Measurements from ENCODE around the gene SH3RF3.
A peak's percentile ranks its signal among the peaks of the same experiment; 100 is the strongest.

SH3RF3 gene

DNA sequence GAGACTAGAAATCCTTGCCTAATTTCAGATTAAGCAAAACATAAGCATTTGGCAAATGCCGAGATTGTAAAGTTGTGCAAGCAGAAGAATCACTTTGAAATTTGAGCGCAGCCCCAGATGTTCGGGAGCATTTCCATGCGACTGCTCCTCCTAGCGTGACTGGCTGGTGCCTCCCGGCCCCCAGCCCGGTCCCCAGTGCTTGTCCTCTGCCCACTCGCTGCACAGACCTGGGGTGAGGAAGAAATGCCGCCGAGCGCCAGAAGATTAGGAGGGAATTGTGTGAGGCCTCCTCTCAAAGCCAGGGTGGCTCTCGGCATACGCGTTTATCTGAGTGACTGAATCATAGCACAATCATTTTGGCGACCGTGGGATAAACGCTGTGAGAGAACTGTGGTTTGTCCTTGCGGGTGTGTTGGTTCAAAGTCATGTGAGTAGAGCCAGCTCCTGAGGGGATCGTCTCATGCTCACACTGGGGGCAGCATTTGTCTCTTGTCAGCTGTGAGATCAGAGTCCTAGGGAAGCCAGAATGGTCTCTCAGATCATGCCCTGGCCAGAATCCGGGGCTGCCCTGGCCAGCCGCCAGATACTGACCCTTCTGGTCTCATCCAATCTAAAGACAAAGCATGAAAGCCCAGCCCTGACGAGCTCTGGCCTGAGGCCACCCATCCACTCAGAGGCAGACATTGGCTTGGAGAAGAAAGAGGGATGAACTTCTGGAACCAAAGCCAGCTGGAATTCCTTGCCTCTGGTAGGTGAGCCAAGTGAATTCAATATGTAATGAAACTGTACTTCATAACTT lies 189.3 kb downstream of the SH3RF3 start:
- TF ChIP-seq, protein P1, sequence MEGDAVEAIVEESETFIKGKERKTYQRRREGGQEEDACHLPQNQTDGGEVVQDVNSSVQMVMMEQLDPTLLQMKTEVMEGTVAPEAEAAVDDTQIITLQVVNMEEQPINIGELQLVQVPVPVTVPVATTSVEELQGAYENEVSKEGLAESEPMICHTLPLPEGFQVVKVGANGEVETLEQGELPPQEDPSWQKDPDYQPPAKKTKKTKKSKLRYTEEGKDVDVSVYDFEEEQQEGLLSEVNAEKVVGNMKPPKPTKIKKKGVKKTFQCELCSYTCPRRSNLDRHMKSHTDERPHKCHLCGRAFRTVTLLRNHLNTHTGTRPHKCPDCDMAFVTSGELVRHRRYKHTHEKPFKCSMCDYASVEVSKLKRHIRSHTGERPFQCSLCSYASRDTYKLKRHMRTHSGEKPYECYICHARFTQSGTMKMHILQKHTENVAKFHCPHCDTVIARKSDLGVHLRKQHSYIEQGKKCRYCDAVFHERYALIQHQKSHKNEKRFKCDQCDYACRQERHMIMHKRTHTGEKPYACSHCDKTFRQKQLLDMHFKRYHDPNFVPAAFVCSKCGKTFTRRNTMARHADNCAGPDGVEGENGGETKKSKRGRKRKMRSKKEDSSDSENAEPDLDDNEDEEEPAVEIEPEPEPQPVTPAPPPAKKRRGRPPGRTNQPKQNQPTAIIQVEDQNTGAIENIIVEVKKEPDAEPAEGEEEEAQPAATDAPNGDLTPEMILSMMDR (IDR thresholded peaks at IDR 0.05; ENCODE audit: low read length, missing control alignments), result peak; percentile 32
- peak; percentile 96 for DNase-seq (ENCODE audit: low read depth)
- H3K4me3 ChIP-seq (replicated peaks; ENCODE audit: low read depth, low read length), result peak overlapping the region; percentile 32

DNA sequence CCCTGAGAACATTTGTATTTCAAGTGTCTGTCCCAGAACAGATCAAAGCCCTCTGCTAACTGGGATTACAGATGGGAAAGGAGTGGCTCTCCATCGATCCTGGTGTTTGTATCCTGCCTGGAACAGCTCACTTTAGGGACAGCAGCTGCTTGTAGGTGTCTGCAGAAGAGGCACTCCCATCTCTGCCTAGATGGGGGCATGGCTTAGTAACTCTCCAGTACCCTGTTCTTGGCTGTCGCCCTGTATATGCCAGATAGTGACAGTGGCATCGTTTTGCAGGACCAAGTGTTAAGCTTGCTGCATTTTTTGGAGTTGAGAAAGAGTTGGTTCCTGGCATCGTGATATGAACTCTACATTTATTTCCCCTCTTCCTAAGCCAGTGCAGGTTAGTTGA lies 189.9 kb downstream of the SH3RF3 start:
- TF ChIP-seq, protein P1 (IDR thresholded peaks at IDR 0.05; ENCODE audit: low read length, missing control alignments), result no peak
- peak overlapping the region; percentile 5 for H3K4me3 ChIP-seq (replicated peaks; ENCODE audit: low read depth, low read length)
- no peak for DNase-seq (ENCODE audit: low read depth)

DNA sequence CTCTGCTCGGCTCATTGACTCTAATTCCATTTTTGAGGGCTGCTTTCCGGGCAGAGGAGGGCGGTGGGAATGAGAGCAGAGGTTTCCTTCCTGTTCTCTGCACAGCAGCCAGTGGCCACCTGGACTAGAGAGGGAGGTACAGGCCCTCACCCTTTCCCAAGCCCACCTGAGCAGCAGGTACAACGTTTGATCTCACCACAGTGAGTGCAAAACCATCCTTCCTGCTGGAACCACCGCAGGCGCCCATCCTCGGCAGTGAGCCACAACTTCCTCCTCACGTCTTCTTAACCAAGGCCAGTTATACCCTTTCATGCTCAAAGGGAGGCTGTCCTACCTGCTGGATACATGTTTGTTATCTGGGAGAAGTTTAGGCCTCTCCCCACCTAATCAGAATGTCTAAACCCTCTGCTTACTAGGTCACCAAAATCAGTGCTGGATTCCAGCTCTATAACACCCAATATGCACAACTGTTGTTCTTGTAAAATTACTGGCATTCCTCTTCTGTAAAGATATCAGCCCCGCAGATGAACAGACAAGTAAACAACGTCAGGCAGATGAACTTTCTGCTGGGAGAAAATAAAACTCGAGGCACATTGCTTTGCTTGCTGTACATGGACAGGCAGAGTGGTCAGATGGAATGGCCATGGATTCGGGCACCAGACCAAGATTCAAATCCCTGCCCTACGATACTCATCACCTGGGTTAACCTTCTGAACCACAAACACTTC lies 191.4 kb downstream of the SH3RF3 start:
- DNase-seq (ENCODE audit: low read depth), result no peak
- H3K4me3 ChIP-seq (replicated peaks; ENCODE audit: low read depth, low read length), result no peak overlapping the region
- TF ChIP-seq, protein P1 (IDR thresholded peaks at IDR 0.05; ENCODE audit: low read length, missing control alignments), result no peak

DNA sequence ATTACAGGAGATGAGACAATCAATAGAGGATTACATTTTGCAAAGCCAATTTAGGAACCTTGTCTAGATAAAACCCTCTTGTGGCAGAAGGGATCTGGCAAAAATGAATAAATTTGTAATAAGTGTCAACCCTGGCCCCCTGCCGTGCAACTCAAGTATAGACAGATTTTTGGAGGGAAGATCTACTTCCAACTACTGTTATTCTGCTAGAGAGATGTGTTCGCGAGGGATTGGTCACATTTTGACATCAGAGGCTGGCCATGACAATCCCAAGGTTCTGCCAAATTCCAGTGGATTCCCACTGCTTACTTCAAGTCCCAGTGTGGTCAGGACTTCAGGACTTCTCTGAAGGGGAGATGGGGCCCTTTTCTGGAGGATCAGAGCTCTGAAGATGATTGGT lies 192.6 kb downstream of the SH3RF3 start:
- peak overlapping the region; percentile 13 for H3K4me3 ChIP-seq (replicated peaks; ENCODE audit: low read depth, low read length)
- TF ChIP-seq, protein P1 (IDR thresholded peaks at IDR 0.05; ENCODE audit: low read length, missing control alignments), result peak; percentile 31
- DNase-seq (ENCODE audit: low read depth), result peak; percentile 71

DNA sequence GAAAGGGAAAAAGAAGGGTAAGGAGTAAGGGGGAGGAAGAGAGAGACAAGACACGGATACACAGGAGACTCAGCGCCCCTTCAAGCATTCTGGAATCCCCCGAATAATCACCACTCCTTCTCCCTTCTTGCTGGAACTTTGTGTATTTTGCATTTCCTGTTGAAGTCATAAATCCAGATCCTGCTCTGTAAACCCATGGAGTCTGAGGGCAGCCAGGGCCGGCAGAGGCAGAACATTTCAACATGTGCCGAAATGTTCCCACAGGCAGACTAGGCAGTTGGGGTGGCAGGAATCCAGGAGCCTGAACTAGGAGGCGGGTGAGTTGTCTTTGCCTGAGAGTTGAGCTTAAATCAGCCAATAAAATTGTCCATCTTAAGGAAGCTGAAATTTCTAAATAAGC lies 193.1 kb downstream of the SH3RF3 start:
- peak; percentile 99 for DNase-seq (ENCODE audit: low read depth)
- H3K4me3 ChIP-seq (replicated peaks; ENCODE audit: low read depth, low read length), result peak overlapping the region; percentile 13
- TF ChIP-seq, protein P1 (IDR thresholded peaks at IDR 0.05; ENCODE audit: low read length, missing control alignments), result no peak

DNA sequence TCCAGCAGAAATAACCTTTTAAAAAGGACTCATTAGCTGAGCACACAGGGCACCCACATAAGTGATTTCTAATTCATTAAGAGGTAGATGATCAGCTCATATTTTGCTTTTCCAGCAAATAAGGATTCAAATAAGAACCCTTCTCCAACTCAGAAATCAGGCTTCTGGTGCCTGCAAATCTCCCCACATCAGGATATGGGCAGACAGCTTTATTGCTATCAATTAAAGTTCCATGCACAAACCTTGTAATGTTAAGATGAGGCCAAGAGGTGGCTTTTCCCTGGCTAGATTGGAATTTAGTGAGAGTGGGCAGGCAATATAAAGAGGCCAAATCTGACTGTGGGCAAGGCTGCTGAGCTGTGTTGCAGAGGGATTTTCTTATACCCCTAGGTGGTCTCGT lies 193.6 kb downstream of the SH3RF3 start:
- no peak overlapping the region for H3K4me3 ChIP-seq (replicated peaks; ENCODE audit: low read depth, low read length)
- TF ChIP-seq, protein P1 (IDR thresholded peaks at IDR 0.05; ENCODE audit: low read length, missing control alignments), result no peak
- no peak for DNase-seq (ENCODE audit: low read depth)
